ENCODE measurements around the gene DZIP1.

DNA sequence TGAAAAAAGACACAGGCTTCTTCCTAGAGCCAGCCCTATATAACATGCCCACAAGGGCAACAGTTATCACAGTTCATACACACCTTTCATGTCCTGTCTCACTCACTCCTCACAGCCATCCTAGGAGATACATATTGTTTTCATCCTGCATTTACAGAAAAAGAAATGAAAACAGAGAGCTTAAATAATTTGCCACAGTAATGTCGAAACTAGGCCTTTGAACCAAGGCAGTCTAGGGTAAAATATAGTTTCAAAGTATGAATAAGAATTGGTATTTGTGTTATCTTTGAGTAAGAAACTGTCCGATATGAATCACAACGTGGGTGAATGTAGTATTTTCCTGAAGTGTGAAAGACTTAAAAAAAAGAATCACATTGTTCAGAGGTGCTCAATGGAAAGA is 65.2 kb downstream of the DZIP1 start:
- no peak for TF ChIP-seq POLR2A (IDR thresholded peaks at IDR 0.05)
- TF ChIP-seq, protein P1, sequence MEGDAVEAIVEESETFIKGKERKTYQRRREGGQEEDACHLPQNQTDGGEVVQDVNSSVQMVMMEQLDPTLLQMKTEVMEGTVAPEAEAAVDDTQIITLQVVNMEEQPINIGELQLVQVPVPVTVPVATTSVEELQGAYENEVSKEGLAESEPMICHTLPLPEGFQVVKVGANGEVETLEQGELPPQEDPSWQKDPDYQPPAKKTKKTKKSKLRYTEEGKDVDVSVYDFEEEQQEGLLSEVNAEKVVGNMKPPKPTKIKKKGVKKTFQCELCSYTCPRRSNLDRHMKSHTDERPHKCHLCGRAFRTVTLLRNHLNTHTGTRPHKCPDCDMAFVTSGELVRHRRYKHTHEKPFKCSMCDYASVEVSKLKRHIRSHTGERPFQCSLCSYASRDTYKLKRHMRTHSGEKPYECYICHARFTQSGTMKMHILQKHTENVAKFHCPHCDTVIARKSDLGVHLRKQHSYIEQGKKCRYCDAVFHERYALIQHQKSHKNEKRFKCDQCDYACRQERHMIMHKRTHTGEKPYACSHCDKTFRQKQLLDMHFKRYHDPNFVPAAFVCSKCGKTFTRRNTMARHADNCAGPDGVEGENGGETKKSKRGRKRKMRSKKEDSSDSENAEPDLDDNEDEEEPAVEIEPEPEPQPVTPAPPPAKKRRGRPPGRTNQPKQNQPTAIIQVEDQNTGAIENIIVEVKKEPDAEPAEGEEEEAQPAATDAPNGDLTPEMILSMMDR (IDR thresholded peaks at IDR 0.05): no peak

Data from adrenal gland (tissue), 5 donors.